HG03025 (cell line): ENCODE measurements around the gene PRKCI.
"Not testable (repeated sequence)": the region's sequence is repeated elsewhere in the genome, so short reads cannot be mapped to it uniquely, and the experiment has no call there.

Experiments used
- ATAC-seq: cut with Tn5 transposase; IDR thresholded peaks from one replicate; pipeline ENCODE4 v1.9.1; 2021; ENCODE audit warnings: mild to moderate bottlenecking, moderate library complexity; ENCODE audit not compliant: unreplicated experiment, low FRiP score

PRKCI gene

GRCh38 chr3:170331143-170331542 lies 108.9 kb downstream of the PRKCI start:
- no peak for ATAC-seq

DNA sequence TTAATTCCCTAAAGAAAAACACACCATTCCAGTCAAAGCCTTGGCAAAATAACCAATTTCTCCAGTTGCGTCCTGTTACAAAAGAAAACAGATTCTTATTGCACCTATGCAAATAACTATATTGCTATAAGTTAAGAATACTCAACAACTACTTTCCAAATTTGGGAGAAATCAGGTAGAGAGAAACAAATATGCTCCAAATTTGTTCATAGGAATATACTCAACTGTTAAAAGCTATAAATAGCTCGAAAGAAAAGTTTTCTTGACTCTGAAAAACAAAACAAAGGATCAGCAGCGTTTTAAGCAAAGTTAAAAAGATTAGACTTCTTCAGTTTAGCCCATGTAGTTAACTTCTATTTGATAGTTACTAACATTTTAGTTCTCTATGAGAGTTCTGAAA lies 115.2 kb downstream of the PRKCI start:
- ATAC-seq, result no peak

DNA sequence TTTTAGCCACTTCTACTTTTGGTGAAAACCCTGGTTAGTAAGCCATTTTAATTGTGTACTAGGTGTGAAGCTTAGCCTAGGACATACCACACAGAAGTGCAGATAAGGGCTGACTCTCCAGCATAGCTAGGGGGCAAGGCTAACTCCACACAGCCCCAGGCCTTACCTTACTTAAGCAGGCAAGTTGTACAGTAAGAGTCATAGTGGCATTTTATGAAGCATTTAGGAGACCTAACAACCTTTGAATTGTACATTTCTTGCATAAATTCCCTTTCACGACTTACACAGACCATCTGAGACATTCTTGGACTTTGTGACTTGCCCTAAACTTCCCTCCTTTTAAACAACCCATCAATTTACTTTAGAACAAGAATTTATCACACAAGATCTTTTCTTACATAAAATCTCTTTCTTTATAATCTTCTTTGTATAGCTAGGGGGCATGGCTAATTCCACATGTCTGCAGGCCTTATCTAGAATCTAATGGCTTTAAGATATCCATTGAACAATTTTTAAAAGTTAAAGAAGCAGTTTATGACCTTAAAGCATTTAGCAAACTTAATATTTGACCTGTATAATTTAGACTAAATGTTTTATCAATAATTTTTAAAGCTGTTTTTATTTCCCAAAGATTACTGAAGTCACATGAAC lies 116.6 kb downstream of the PRKCI start:
- ATAC-seq, result no peak

GRCh38 chr3:170342273-170342672 lies 120.0 kb downstream of the PRKCI start:
- not testable (repeated sequence) for ATAC-seq

GRCh38 chr3:170343859-170344258 lies 121.6 kb downstream of the PRKCI start:
- not testable (repeated sequence) for ATAC-seq

DNA sequence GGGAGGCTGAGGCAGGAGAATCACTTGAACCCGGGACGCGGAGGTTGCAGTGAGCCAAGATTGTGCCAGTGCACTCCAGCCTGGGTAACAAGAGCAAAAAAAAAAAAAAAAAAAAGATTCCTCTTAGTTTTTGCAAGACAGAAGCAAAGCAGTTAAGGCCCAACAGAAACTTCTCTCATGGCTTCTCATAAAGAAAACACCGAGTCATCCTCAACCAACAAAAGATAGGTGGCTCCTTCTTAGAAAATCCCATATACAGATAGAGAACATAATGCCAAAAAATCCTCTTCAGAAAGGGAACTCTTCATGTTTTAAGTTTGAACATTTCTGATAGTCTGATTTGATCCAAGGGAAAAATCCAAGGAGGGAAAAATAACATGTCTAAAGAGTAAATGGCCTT lies 122.7 kb downstream of the PRKCI start:
- no peak for ATAC-seq

DNA sequence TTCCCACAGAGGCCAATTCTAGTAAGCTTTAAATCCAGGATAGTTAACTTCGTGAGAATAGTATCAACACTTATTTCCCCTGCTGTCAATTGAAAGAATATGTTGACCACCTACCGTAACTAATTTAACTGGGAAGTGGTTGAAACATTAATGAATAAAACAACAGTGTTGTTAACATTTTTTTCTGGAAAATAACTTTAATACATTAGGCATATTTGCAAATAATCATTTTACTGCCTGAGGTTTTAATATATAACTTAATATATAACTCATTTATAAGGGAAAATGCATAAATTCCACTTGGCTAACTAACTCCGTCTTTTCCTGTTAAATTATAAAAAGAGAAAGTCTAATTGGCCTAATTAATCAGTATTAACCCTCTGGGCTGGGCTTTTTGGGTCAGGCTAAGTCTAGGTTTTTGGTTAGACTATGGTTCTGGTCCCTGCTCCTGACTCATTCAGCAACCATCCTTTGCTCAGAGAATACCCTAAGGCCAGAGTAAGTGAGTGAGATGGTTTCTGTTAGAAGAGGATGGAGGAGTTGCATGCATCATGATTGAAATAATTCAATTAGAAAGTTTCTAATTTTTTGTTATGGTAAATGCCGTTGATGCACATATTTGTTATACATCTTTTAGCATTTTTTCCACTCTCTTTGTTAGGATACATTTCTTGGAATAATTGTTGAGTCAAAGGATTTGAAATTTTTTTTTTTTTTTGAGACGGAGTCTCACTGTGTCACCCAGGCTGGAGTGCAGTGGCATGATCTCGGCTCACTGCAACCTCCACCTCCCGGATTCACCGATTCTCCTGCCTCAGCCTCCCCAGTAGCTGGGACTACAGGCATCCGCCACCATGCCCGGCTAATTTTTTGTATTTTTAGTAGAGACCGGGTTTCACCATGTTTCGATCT lies 124.5 kb downstream of the PRKCI start:
- ATAC-seq, result no peak

- ATAC-seq, result peak; percentile 38
These were observed 128.5 kb downstream of the PRKCI start for GRCh38 chr3:170350515-170351413.

GRCh38 chr3:170352936-170353335 lies 130.7 kb downstream of the PRKCI start:
- no peak for ATAC-seq

GRCh38 chr3:170353485-170353884 lies 131.3 kb downstream of the PRKCI start:
- ATAC-seq, result no peak

DNA sequence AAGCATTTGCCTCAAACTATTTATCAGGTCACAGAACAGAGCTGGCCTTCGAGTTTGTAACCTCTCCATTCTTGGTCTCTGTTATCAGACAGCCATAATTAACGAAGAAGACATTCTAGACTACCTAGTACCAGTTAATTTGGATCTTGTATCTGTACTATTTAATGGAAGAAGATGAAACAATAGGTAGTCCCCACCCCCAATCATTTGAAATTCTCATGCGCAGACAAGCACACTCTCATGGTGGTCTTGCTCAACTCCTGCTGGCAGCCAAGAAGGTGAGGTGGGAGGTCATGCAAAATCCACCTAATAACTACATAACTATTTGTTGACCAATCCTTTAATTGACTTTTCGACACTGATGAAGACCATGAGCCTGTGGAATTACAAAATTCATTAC lies 132.5 kb downstream of the PRKCI start:
- no peak for ATAC-seq
